ENCODE measurements around the gene WDR87.
"Not testable (repeated sequence)": the region's sequence is repeated elsewhere in the genome, so short reads cannot be mapped to it uniquely, and the experiment has no call there.

The WDR87 gene

DNA sequence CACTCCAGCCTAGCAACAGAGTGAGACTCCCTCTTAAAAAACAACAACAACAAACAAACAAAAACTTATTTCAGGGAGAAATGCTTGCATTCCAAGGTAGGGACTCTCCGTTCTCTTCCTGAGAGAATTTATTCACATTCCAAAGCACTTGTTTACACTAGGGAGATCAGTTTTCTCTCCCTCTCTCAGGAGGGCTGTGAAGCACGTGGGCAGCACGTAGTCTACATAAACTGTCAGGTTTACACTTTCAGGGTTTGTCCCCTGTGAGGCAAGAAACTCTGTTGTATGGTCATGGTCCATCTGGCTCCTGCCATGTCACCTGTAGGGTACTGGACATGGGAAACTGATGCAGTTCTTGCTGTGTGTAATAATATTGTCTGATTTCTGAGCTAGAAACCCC, 31.6 kb downstream of the WDR87 start:
- DNase-seq, result no peak

- no peak for DNase-seq
These were observed 34.0 kb downstream of the WDR87 start for GRCh38 chr19:37872383-37872782.

- DNase-seq, result no peak
These were observed 36.5 kb downstream of the WDR87 start for GRCh38 chr19:37869766-37870340.

DNA sequence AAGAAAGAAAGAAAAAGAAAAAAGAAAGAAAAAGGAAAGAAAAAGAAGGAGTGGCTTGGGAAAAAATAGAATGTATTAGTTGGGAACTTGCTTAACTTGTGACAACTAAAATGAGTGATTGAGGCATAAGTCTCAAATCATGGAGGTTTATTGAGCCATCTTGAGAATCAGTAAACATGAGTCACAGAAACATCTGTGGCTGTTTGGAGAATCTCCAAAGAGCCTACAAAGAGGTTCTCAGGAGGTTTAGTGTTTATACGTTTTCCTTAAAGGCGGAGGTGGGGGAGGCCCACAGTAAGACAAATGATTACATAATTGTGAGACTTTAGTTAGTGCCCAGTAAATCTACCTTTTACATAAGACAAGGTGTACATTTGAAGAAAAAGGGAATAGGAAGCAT, 38.6 kb downstream of the WDR87 start:
- no peak for DNase-seq

DNA sequence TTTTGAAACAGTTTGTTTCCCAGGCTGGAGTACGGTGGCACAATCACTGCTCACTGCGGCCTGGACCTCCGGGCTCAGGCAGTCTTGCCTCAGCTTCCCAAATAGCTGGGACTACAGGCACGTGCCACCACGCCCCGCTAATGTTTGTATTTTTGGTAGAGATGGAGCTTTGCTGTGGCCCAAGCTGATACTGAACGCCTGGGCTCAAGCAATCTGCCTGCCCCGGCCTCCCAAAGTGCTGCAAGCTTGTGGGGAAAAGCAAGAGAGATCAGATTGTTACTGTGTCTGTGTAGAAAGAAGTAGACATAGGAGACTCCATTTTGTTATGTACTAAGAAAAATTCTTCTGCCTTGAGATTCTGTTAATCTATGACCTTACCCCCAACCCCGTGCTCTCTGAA, 40.5 kb downstream of the WDR87 start:
- not testable (repeated sequence) for DNase-seq

- no peak for DNase-seq
These were observed 41.9 kb downstream of the WDR87 start for GRCh38 chr19:37864501-37864900.

DNA sequence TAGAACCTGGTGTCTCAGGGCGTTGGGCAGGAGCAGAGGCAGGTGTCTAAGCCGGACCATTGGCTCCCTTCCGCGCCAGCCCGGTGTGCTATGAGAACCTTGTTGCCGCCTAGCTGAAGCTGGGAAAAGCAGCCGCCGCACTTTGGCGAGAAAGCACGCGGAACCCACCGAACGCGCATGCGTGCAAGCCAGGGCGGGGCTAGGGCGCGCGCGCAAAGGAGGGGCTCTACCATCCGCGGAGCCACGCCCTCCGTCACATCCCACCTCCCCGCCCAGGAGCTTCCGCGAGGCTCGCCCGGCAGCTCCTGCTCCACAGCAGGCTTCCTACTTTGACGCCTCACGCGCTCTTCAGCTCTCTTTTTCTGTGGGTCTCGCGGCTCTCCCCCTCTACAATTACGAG, 51.3 kb downstream of the WDR87 start:
- DNase-seq, result peak in 1 of 2 donors; percentile 10

DNA sequence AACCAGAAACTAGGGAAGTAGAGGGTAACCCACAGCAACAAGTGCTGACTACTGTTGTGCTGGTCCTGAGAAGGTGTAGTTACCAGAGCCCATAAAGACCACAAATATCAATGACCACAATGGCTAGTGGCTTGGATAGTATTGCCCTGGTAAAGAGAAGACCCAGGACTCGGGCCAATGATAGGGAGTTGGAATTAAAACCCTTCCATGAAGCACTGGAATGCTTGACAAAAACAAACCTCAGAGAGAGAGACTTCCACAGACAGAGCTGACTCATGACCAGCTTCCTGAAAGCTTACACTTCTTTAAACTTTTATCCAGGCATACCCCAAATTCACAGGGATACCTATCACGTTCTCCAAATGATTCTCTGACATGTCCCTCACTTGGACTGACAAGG, 60.5 kb downstream of the WDR87 start:
- DNase-seq, result no peak
